HepG2 (cell line): Measurements from ENCODE around the gene MACROD2. TPM values are rescaled to one million over a fixed set of nuclear protein-coding genes. Genes with fewer than 3 reads are reported as not detected.

Source experiments
- ATAC-seq: fragments of 200-7000 bp; cut with Tn5 transposase; 3 replicates; pipeline ENCODE4 v1.9.1; 2020; ENCODE audit warnings: mild to moderate bottlenecking, moderate library complexity
- BruUV-seq: library from RNA; stranded (reverse); fragments of 400-500 nt; replicated peaks from 2 replicates; lab custom pipeline; 2021; lab: Mats Ljungman, UMichigan
- CTCF ChIA-PET: fragments of 300-600 bp; formaldehyde crosslinking; extraction: SDS; loops from one replicate; lab custom pipeline; 2021; ENCODE audit warnings: low total read pairs, inconsistent platforms, low intra/inter-chr PET ratio; lab: Yijun Ruan, JAX
- POLR2A ChIA-PET: fragments of 350-600 bp; sonication (Branson Sonifier 250); formaldehyde crosslinking; loops from one replicate; lab custom pipeline; 2020; ENCODE audit warnings: antibody characterized with exemption, inconsistent platforms; lab: Yijun Ruan, JAX
- DNase-seq: peaks from one replicate; pipeline ENCODE4 v3.0.0-alpha.2; 2015; ENCODE audit warnings: low spot score
- FAIRE-seq: peaks from 3 replicates; lab custom pipeline; 2011; peaks lifted over from hg19 to GRCh38; lab: Jason Lieb, UNC
- H2AFZ ChIP-seq: one replicate; pipeline ENCODE4 v1.6.1; 2011; ENCODE audit warnings: low read length, inconsistent platforms
- H3K27ac ChIP-seq: fragments of 300-600 bp; 3 replicates; pipeline ENCODE4 v1.8.0; 2011; ENCODE audit warnings: mixed run types, mild to moderate bottlenecking, mixed read lengths, low read length, inconsistent platforms; ENCODE audit not compliant: insufficient read depth; ENCODE audit errors: extremely low read length
- H3K27me3 ChIP-seq, 2 experiments: fragments of 200-600 bp in 1 of 2; 2 replicates in 1 of 2; 3 replicates in 1 of 2; pipeline versions ENCODE4 v1.6.0 to v1.8.0; 2011; ENCODE audit warnings: low read length in 2 of 2, mild to moderate bottlenecking in 2 of 2, moderate library complexity in 2 of 2, inconsistent platforms in 1 of 2; ENCODE audit not compliant: insufficient read depth in 2 of 2, control insufficient read depth in 1 of 2
- H3K36me3 ChIP-seq, 2 experiments: fragments of 200-600 bp in 1 of 2; replicated peaks in 1 of 2; 2 replicates in 1 of 2; 3 replicates in 1 of 2; pipeline versions ENCODE4 v1.5.1 to v1.8.0; 2011; ENCODE audit warnings: low read length in 2 of 2, inconsistent platforms in 1 of 2; ENCODE audit not compliant: insufficient read depth in 2 of 2, control insufficient read depth in 1 of 2
- H3K4me1 ChIP-seq: 2 replicates; pipeline ENCODE4 v1.5.1; 2012; ENCODE audit warnings: low read length, inconsistent platforms; ENCODE audit not compliant: insufficient read depth
- H3K4me2 ChIP-seq: 2 replicates; pipeline ENCODE4 v1.6.0; 2011; ENCODE audit warnings: low read depth, low read length, inconsistent platforms
- H3K4me3 ChIP-seq, 3 experiments: fragments of 200-600 bp in 1 of 3; sonication (generic), shearing (Covaris generic) in 1 of 3; replicated peaks in 1 of 3; 2 replicates each; pipeline ENCODE4 v1.5.1; 2011 to 2016; ENCODE audit warnings: low read length in 3 of 3, inconsistent platforms in 2 of 3, low read depth in 2 of 3, mild to moderate bottlenecking in 2 of 3, control low read depth in 1 of 3, mixed read lengths in 1 of 3; ENCODE audit not compliant: insufficient read depth in 1 of 3
- H3K79me2 ChIP-seq: one replicate; pipeline ENCODE4 v1.6.1; 2011; ENCODE audit warnings: low read length, inconsistent platforms; ENCODE audit not compliant: insufficient read depth
- H3K9ac ChIP-seq: 2 replicates; pipeline ENCODE4 v1.6.0; 2011; ENCODE audit warnings: mild to moderate bottlenecking, low read depth, low read length, inconsistent platforms; ENCODE audit not compliant: insufficient read depth
- H3K9me3 ChIP-seq: 2 replicates; pipeline ENCODE4 v1.5.1; 2012; ENCODE audit warnings: mild to moderate bottlenecking, low read length
- H4K20me1 ChIP-seq: 2 replicates; pipeline ENCODE4 v1.6.0; 2011; ENCODE audit warnings: inconsistent platforms, mild to moderate bottlenecking, low read length, moderate library complexity; ENCODE audit not compliant: insufficient read depth
- ARID4A ChIP-seq: sonication (generic); formaldehyde crosslinking; IDR thresholded peaks from 2 replicates; pipeline ENCODE4 v1.5.0; 2020; ENCODE audit warnings: mild to moderate bottlenecking, missing genetic modification reagents, borderline replicate concordance
- DBP ChIP-seq: sonication (generic); formaldehyde crosslinking; IDR thresholded peaks from 2 replicates; pipeline ENCODE4 v1.4.0; 2020; ENCODE audit warnings: missing genetic modification reagents; ENCODE audit errors: not compliant biosample characterization
- HNRNPUL1 ChIP-seq: fragments of 200-400 bp; formaldehyde crosslinking; IDR thresholded peaks from 2 replicates; pipeline ENCODE4 v1.6.1; 2017; ENCODE audit warnings: low read depth, mild to moderate bottlenecking, low read length, moderate library complexity
- MEIS2 ChIP-seq: sonication (generic); formaldehyde crosslinking; IDR thresholded peaks from 2 replicates; pipeline ENCODE4 v1.9.0; 2021; ENCODE audit warnings: mild to moderate bottlenecking, missing genetic modification reagents
- MXD3 ChIP-seq: IDR thresholded peaks from 2 replicates; pipeline ENCODE4 v1.6.1; 2016; ENCODE audit warnings: mild to moderate bottlenecking, missing biosample characterization, missing genetic modification reagents
- SMARCE1 ChIP-seq: fragments of 450-650 bp; IDR thresholded peaks from 2 replicates; pipeline ENCODE4 v1.6.1; 2017; ENCODE audit warnings: borderline replicate concordance
- SRSF9 ChIP-seq: fragments of 200-400 bp; formaldehyde crosslinking; IDR thresholded peaks from 2 replicates; pipeline ENCODE4 v1.6.1; 2018; ENCODE audit warnings: borderline replicate concordance, mild to moderate bottlenecking, low read depth, low read length; ENCODE audit not compliant: insufficient read depth, poor library complexity, severe bottlenecking
- ZNF124 ChIP-seq: sonication (generic); formaldehyde crosslinking; IDR thresholded peaks from 2 replicates; pipeline ENCODE4 v1.4.0; 2020; ENCODE audit warnings: missing genetic modification reagents
- ZNF207 ChIP-seq: fragments of 450-650 bp; IDR thresholded peaks from 2 replicates; pipeline ENCODE4 v1.6.1; 2016; ENCODE audit warnings: antibody characterized with exemption, borderline replicate concordance
- ZNF329 ChIP-seq: sonication (generic); formaldehyde crosslinking; IDR thresholded peaks from 2 replicates; pipeline ENCODE4 v1.9.0; 2021; ENCODE audit warnings: low read depth, mild to moderate bottlenecking, missing genetic modification reagents
- ZNF451 ChIP-seq: sonication (generic); formaldehyde crosslinking; IDR thresholded peaks from 2 replicates; pipeline ENCODE4 v1.5.0; 2020; ENCODE audit warnings: mild to moderate bottlenecking, missing genetic modification reagents
- ZNF660 ChIP-seq: sonication (generic); formaldehyde crosslinking; IDR thresholded peaks from 2 replicates; pipeline ENCODE4 v1.5.1; 2020; ENCODE audit warnings: mild to moderate bottlenecking, low read depth, missing genetic modification reagents, borderline replicate concordance
- ZNF704 ChIP-seq: sonication (generic); formaldehyde crosslinking; IDR thresholded peaks from 2 replicates; pipeline ENCODE4 v1.8.1; 2023; ENCODE audit warnings: mild to moderate bottlenecking, inconsistent platforms, moderate library complexity, missing genetic modification reagents, borderline replicate concordance
- WGBS: methylation state at CpG from one replicate; pipeline ENCODE4 v1.1.6; 2017; ENCODE audit warnings: low lambda C conversion rate; 5-methylcytosine and 5-hydroxymethylcytosine counted together
- in situ Hi-C: cut with HindIII; loops from 2 replicates; pipeline ENCODE4 v1.10.0; 2017; ENCODE audit warnings: low pct_unique_long_range_greater_than_20kb; ENCODE audit not compliant: extremely low pct_ligation_motif_present
- intact Hi-C: fragments of 100-400 bp; cut with micrococcal nuclease; formaldehyde crosslinking; loops from one replicate; pipeline ENCODE4 v1.10.0; 2022; ENCODE audit not compliant: unreplicated experiment
- polyA plus RNA-seq, 8 experiments: library from polyadenylated mRNA; depleted of rRNA in 3 of 8; stranded (reverse) in 7 of 8; unstranded in 1 of 8; fragments of >200 nt; fragmentation: Illumina TruSeq in 4 of 8; extraction: Trizol in 4 of 8; gene quantifications; 2 replicates each; pipeline versions ENCODE4 v1.2.1 to v1.2.3, GENCODE V29; 2011 to 2016; ENCODE audit warnings: low read depth in 4 of 8, missing spikeins in 1 of 8, mixed read lengths in 1 of 8; ENCODE audit not compliant: insufficient read depth in 1 of 8
- total RNA-seq, 5 experiments: library from RNA; depleted of rRNA; stranded (reverse); fragments of >200 nt; fragmentation: Illumina TruSeq; extraction: Trizol; gene quantifications; 2 replicates each; pipeline ENCODE4 v1.2.3, GENCODE V29; 2016; ENCODE audit warnings: low read depth in 1 of 5

The MACROD2 gene
- total and polyA plus RNA-seq, 2 of the 13 experiments (the other 11 are each of a cell fraction or from before 2014, with no cell fraction given), result 0.13 to 0.51 TPM

GRCh38 chr20:15185322-15185721 lies 1190.0 kb downstream of the MACROD2 start:
- no peaks in the 10 kb centered on the region for H3K9me3 ChIP-seq
- ATAC-seq (no peak), FAIRE-seq (no peak), DNase-seq (no peak)
- POLR2A ChIA-PET, result no interaction called here
- no peaks in the 10 kb centered on the region for H3K79me2 ChIP-seq
- no TSS peak for BruUV-seq
- no peak overlapping the region for H3K27ac ChIP-seq
- peak overlapping the region; percentile 10; the same call in 1 of the 2 replicates for H3K4me2 ChIP-seq
- no peaks in the 10 kb centered on the region for H4K20me1 ChIP-seq
- CTCF ChIA-PET, result no interaction called here
- WGBS, result 3% methylated on average over 3 of the region's 3 CpGs
- in situ Hi-C loops, result no loop called here
- no peak overlapping the region for H3K4me3 ChIP-seq
- no peak overlapping the region for H3K9ac ChIP-seq
- intact Hi-C loops, result no loop called here
- H3K27me3 ChIP-seq, result no peaks in the 10 kb centered on the region
- H3K4me1 ChIP-seq, result peaks cover 16% of the 10 kb centered on the region
- H2AFZ ChIP-seq, result no peak overlapping the region
- H3K36me3 ChIP-seq, result no peaks in the 10 kb centered on the region
- TF ChIP-seq MEIS2 (no peak), ZNF207 (no peak), SMARCE1 (no peak), ZNF329 (CRISPR knock-in tag) (no peak), ZNF660 (CRISPR knock-in tag) (no peak), MXD3 (CRISPR knock-in tag) (no peak), HNRNPUL1 (no peak), ZNF704 (CRISPR knock-in tag) (no peak), DBP (CRISPR knock-in tag) (no peak), SRSF9 (no peak), ARID4A (CRISPR knock-in tag) (no peak), ZNF124 (CRISPR knock-in tag) (no peak), ZNF451 (no peak)
